Lung microvascular endothelial cell (primary cell): ENCODE results near the gene HMBS. TPM values are rescaled to one million over a fixed set of nuclear protein-coding genes. Genes with fewer than 3 reads are reported as not detected.
"Not testable (repeated sequence)": the region's sequence is repeated elsewhere in the genome, so short reads cannot be mapped to it uniquely, and the experiment has no call there.

Experiments
- DNase-seq, 2 donors: peaks; one replicate each; pipeline versions ENCODE4 v3.0.0 to v3.0.0-alpha.2; 2010; ENCODE audit warnings: low read depth in 2 of 2
- total RNA-seq: library from RNA; depleted of rRNA; stranded (reverse); fragments of >200 nt; gene quantifications from 2 replicates; pipeline ENCODE4 v1.2.1, GENCODE V29; 2014

The HMBS gene
- total RNA-seq, 1 donor from 2014 or later = 3.0 TPM

DNA sequence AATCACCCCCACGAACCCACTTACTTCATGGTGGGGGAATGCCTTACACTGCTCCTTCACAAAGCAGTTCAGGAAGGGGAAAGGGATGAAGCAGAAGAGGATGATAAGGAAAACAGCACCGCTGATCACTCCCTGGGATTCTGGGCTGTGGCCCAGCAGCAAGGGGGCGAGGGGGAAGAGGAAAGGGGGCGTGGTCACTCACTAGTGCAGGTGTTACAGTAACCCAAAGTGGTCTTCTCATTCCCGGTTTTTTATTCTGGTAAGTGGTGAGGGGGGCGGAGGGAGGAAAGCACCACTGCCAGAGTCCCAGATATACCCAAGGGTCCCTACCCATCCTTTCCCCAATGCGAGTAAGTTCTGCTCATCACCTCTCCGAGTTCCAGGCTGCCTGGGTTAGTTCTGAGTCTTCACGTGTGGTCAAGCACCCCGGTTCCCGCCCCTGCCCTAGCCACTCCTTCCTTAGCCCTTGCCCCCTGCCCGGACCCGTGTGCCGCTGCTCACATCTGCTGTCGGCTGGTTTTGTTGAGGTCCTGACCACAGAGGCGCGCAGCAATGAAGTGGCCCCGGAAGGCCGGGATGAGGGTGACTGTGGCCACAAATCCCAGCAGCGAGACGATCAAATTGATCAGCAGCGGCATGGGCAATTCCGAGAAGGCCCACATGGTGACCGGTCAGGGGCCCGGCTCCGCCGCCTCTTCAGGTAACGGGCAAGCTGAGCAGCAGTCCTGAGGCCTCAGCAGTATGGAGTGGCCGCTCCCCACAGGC is 16.5 kb downstream of the HMBS start:
- no peak for DNase-seq

DNA sequence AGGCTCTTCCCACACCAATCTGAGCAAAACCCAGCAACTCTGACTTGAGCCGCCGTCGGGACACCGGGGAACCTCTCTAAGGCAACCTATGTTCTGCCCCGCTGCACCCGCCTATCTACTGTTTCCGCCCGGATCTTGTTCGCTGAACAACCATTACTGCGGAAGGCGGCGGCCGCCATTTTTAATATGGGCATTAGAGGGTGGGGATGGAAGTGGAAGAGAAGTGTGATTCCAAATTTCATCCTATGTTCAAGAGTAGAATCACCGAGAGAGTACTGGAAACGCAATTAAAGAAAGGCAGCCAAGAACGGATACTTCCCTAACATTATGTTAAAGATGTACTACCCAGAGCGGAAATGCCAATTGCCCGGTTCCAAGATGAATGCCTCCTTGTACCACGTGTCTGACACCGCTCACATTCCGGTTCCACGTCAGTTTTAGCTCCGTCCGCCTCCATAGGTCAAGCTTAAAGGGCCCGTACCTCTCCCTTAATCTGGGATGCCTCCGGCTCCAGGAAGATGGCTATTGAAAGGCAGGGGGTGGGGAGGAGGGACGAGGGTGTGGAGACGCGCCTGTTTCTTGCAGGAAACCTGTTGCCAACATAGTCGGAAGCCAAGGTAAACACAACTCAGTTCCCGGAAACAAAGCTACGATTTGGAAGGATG is 17.2 kb downstream of the HMBS start, which contains the start of gene DPAGT1:
Gene DPAGT1 (minus strand): TSS at position 95 of the 665 bp plus-strand sequence. CDS start 198 bp downstream, outside the sequence.
- peak; percentile 94 to 97 for DNase-seq

DNA sequence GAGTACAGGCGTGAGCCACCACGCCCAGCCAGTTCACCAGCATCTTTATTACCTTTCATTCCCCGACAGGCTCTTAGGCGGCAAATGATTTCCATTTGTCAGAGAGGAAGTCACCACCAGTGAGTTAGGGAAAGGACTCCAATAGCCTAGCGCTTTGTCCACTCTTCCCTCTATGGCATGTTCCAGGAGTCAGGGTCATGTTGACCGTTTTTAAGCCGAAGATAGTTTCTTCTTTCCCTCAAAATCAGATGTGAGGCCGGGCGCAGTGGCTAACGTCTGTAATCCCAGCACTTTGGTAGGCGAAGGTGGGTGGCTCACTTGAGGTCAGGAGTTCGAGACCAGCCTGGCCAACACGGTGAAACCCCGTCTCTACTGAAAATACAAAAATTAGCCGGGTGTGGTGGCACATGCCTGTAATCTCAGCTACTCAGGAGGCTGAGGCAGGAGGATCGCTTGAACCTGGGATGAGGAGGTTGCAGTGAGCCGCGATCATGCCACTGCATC is 18.5 kb downstream of the HMBS start:
- not testable (repeated sequence) for DNase-seq

DNA sequence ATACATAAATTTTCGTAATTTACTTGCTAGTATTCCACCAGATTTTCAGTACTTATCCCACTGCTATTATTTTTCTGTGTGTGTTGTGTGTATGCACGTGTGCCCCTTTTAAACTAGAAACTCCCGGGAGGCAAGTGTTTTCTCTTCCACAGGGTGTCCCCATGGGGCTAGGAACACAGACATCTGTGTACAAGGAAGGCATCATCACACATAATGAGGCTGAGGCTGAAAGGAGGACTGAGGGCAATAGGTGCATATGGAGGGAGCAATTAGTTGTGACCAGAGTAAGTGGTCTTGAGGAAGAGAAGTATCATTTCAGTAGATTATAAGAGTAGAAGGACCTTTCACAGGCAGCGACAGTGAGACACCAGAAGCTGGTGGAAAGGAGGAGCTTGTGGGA is 19.1 kb downstream of the HMBS start:
- peak in 1 of 2 donors; percentile 42 for DNase-seq

DNA sequence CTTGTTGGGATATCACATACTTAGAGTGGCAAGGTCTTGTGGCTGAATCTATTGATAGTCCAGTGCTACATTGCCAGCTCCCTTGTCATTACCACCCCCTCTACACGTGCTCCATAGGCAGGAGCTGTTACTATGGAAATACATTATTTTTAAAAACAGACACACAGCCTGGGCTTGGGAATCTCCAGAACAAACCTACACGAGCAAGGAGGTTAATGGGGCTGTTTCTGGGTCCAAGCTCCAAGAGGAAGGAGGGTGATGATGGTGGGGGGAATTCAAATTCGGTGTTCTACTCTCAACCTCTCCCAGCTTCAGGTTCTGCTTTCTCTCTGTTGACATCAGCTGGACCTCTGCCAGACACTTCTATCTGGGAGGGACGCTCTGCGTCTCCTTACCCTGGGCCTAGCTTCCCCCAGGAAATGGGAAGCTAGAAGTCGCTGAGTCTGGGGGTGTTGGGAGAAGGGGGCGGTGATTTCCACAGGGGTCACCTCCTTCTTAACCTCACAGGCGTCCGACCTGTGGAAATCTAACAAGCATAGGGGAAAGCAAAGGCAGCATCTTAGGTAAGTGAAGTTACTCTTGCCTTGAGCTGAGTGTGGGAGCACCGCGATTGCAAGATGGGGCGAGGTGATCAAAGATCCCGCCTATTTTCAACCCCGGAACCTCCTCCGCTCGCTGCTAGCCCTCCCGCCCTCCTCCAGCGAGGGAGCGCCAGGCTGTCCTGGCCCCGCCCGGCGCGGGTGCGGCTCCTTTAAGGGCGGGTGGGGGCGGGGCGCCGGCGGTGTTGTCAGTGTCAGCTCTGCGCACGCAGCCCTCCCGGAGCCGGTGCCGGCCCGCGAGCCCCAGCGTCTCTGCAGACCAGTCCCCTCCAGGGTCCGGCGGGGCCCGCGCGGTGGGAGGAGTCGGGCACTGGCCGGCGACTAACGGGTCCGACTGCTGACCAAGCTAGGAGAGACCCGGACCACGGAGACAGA is 22.2 kb downstream of the HMBS start, which contains the start of gene C2CD2L:
Gene C2CD2L (plus strand): TSS at position 781 of the 974 bp plus-strand sequence. CDS start 398 bp downstream, outside the sequence.
- DNase-seq = peak; percentile 85 to 86

DNA sequence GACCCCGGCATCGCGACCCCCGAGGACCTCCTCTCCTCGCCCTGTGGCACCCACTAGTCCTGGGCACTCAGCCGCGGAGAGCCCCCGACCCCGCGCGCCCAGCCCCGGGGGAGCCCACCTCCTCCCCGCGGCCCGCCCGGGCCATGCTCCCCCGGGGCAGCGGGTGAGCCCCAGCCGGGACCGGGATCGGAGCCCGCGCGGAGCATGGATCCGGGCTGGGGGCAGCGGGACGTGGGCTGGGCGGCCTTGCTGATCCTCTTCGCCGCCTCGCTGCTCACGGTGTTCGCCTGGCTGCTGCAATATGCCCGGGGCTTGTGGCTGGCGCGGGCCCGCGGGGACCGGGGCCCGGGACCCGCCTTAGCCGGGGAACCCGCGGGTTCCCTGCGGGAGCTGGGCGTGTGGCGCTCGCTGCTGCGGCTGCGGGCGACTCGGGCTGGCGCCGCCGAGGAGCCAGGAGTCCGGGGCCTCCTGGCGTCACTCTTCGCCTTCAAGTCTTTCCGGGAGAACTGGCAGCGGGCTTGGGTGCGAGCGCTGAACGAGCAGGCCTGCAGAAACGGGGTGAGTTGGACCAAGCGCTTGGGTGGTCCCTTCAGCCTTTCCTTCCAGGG is 23.0 kb downstream of the HMBS start:
- DNase-seq = peak in 1 of 2 donors; percentile 27

DNA sequence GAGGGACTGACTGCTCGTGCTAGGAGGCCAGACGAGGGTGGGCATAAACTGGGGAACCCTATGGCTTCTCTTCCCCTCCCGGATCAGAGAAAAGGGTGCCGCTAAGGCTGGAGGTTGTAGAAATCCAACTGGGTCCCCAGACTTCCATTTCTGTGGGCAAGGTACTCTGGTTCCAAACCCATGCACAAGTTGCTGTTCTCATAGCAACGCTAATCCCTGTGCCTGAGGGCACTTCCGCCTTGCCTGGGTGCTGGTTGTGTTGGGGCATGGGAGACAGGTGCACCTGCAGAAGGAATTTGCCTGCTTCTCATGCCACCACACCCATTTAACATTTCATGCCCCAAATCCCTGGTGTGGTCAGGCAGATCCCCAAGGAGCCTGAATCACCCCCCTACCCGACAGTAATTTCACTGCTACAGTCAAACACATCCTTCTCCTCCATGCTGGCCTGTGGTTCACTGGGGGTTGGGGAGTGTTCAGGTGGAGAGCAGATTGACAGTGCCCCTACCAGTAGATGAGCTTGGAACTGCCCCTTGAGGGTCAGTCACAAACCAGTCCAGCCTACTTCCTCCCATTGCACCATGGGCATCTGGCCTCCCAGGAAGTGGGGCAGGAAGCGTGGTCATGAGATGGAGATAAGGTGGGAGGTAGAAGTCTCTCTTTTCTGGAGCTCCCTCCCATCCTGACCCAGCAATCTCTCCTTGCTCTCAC is 23.6 kb downstream of the HMBS start:
- DNase-seq = no peak

DNA sequence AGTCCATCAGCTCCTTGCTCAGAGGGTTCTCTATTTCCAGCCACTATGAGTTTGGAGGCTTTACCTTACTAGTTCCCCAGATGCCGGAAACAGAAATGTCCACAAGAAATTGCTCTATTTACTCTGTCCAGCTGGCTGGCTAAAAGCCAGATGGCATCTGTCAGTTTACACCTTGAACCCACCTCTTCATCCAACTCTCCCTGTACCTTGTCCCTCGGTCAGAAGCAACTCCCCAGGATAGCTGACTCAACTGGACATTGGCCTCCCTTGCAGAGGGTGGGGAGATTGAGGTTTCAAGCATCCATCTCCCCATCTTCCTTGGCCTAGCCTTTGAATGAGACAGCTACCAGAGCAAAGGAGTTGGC is 24.2 kb downstream of the HMBS start:
- DNase-seq = no peak

DNA sequence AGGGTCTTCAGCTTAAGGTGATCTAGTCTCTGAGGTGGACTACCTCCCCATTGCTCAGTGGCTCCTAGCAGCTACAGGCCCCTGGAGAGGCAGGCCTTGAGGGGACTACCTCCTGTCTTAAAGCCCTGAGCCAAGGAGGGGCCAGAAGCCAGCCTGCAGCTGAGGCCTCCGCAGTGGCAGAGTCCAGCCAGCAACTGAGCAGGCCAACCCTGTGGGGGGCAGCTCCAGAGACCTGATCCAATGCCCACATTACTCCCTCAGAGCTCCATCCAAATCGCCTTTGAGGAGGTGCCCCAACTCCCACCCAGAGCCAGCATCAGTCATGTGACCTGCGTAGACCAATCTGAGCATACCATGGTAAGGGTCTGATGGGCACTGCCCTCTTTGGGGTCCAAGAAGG is 25.2 kb downstream of the HMBS start:
- DNase-seq = no peak

DNA sequence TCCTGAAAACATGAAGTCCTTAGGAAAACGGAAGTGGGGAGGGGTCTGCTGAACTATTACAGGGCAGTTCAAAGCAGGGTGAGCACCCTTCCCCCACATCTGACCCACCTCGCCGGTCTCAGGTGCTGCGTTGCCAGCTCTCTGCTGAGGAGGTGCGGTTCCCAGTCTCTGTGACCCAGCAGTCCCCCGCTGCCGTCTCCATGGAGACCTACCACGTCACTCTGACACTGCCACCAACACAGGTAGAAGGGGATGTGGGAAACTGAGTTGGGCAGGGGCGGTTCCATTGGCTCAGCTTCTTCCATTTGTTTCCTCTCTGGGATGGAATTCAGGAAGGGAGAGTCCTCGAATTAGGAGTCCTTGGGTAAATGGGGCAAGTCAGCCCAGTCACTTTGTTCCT is 25.8 kb downstream of the HMBS start:
- no peak for DNase-seq

DNA sequence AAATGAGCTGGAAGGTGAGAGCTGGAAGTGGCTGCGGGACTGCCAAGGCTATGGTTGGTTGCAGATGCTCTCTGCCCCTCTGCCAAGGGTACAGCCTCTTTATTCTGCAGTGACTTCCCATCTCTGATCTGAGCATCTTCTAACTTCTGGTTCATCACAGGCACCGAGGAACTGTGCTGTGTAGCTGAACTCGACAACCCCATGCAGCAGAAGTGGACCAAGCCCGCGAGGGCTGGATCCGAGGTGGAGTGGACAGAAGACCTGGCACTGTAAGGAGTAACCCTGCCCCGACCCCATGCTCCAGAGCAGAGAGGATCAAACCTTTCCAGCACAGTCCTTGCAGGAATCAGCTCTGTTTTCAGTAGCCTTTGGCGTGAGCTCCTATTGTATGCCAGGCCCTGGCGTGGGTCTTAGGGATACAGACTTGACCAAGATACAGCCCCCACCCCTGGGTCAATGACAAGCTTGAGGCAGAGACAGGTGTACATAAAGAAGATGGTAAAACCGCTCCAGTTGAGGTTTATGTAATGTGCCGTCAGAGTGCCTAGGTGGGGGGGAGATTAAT is 26.8 kb downstream of the HMBS start:
- no peak for DNase-seq

DNA sequence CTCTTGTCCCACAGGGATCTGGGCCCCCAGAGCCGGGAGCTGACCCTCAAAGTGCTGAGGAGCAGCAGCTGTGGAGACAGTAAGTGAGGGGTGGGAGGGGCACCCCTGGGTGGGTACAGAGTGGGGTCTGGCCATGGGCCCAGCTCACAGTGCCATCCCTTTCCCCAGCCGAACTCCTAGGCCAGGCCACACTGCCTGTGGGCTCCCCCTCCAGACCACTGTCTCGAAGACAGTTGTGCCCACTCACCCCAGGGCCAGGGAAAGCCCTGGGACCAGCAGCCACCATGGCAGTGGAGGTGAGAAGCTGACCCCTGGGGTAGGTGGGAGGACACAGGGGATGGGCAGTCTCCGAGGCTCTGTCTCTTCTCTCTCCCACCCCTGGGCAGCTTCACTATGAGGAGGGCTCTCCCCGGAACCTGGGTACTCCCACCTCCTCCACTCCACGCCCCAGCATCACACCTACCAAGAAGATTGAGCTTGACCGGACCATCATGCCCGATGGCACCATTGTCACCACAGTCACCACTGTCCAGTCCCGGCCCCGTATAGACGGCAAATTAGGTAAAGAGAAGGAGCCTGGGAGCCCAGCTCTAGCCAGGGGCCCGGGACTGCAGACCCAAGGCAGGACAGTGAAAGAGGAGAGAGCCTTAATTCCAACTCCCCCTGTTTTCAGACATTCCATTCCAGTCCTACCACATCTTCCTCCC is 27.8 kb downstream of the HMBS start:
- DNase-seq = no peak

DNA sequence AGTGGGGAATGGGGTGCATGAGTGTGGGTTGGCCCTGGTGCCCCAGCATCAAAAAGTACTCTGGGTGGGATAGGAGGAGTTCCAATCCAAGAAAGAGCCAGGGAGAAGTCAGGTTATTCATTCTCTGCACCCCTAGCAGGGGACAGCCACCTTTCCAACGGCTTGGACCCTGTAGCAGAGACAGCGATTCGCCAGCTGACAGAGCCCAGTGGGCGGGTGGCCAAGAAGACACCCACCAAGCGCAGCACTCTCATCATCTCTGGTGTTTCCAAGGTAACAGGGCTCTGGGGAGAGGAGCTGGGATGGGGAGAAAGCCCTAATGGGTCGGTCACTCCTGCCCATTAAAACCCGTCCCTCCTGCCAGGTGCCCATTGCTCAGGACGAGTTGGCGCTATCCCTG is 29.0 kb downstream of the HMBS start:
- no peak for DNase-seq

DNA sequence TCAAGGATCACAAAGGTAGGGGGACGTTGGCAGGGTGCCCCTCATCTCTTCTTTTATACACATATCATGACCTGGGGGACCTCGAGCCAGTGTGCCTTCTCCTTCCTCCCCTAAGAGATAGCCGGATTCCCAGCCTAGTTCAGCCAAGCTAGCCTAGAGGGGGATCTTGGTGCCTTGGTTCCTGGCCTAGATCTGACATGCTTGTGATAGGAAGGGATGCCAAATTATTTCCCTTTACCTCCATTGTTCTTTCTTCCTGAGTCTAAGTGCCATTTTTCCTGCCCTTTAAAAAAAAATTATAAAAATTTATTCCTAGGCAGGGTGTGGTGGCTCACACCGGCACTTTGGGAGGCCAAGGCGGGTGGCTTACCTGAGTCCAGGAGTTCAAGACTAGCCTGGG is 29.7 kb downstream of the HMBS start:
- peak in 1 of 2 donors; percentile 53 for DNase-seq

DNA sequence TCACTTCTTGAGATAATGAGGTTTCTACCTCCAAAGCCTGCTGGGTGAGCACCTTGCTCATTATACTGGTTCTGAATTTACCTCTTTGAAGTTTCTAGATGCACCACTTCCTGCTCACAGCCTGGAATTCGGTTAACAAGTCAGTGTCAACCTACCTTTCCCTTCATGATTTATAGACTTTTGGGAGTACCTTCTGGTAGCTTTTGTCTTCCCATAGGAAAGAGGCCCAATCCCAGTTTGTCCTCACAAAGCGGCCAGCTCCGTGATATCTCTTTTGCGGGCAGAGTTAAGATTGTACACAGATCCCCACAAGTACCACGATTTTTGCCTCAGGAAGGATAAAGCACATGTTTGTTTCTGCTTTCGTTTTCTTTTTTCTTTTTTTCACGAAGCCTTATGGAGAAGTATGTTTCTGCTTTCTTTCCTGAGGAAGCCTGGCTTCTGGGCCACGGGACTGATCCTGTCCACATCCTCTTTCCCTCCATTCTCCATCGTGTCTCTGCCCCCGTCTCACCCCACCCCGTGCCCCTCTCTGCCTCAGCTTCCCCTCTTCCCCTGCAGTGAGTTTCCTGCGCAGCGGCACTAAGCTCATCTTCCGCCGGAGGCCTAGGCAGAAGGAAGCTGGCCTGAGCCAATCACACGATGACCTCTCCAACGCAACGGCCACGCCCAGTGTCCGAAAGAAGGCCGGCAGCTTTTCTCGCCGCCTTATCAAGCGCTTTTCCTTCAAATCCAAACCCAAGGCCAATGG is 31.0 kb downstream of the HMBS start:
- no peak for DNase-seq

DNA sequence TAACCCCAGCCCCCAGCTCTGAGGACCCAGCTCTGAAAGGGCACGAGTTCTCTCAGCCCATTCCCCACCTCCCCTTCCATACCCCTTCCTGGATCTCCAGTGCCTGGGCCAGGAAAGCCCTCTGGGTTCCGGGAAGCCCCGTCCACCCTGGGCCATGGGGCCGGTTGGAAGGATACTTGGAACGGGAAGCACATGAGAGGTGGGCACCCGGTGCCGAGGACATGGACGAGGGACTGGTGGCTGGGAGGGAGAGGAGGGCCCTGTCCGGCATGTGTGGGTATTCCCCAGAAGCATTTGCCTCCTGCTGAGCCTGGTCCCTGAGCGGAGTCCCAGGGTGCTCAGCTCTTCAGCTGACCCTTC is 31.5 kb downstream of the HMBS start:
- no peak for DNase-seq

DNA sequence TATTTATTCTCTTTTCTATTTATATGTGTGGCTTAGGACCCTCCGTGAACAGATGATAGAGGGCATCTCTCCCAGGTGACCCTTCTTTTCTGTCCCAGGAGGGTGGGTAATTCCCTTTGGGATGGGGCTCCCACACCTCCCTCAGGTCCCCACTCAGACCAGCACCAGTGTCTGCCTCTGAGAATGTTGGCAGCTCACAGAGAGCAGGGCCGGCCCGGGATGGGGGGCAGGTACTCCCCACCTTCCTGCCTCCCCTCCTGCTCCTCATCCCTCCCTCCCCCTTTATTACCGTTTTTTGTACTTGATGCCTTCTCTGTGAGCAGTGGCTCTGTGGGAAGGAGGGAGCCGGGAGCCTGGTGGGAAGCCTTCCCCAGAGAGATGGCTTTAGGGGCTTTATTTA is 31.9 kb downstream of the HMBS start:
- DNase-seq = no peak

DNA sequence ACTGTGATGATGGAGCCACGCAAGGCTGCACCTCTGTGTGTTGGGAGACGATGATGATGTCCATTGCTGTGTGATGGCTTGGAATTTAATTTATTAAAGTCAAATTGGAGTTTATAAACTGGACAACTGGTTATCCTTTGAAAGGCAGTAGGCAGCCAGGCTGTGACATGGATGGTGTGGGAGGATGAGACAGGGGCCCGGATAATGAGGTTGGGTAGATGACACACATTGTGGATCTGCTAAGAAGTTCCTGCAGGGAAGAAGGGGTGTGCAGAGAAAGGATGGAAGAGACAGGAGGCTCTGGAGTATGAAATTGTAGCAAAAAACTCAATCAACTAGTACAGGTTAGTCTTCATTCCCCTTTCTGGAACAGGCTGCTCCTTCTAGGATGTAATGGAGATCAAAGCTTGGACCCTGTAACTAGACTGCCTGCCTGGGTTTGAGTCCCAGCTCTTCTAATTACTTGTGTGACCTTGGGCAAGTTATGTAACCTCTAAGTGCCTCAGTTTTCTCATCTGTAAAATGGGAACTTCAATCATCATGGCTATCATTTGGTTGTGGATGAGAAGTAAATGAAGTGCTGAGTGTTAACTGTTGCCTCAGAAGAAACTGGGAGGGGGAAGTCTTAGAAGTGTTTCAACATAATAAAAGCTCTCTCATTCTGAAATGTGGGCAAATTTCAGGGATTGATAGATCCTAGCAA is 32.5 kb downstream of the HMBS start:
- DNase-seq = no peak
